ENCODE measurements around the gene RSL24D1. TPM values are rescaled to one million over a fixed set of nuclear protein-coding genes. Genes with fewer than 3 reads are reported as not detected.

The RSL24D1 gene
- total RNA-seq, 1 experiment from 2014 or later: 111 TPM

- Histone ChIP-seq H4K5ac (ENCODE audit: insufficient read length, low read depth, low read length) (no peak overlapping the region), H2BK12ac (ENCODE audit: insufficient read length, low read depth, low read length) (no peak overlapping the region), H3K4me2 (ENCODE audit: insufficient read depth, insufficient read length, low read length) (no peak overlapping the region), H3K9ac (ENCODE audit: extremely low read depth, insufficient read length, low read length) (no peak overlapping the region), H4K8ac (replicated peaks; ENCODE audit: insufficient read length, low read depth, low read length) (no peak overlapping the region), H3K4ac (ENCODE audit: low read depth, low read length) (no peak overlapping the region), H3K27me3 (ENCODE audit: insufficient read depth, low read length) (no peaks in the 10 kb centered on the region), H3K56ac (ENCODE audit: insufficient read length, low read depth, low read length) (no peak overlapping the region), H2BK5ac (ENCODE audit: insufficient read length, low read length) (no peak overlapping the region), H3K79me1 (ENCODE audit: insufficient read depth, low read depth, low read length, poor library complexity, severe bottlenecking) (no peaks in the 10 kb centered on the region), H3K23me2 (ENCODE audit: insufficient read length, low read depth, low read length, poor library complexity, severe bottlenecking) (no peaks in the 10 kb centered on the region), H3K18ac (ENCODE audit: insufficient read length, low read depth, low read length) (no peak overlapping the region), H3K23ac (ENCODE audit: insufficient read length, low read depth, low read length) (no peak overlapping the region), H2AK5ac (ENCODE audit: insufficient read length, low read length) (no peak overlapping the region), H2BK15ac (ENCODE audit: low read depth, low read length) (no peak overlapping the region), H3T11ph (ENCODE audit: low read length) (no peak overlapping the region), H3K9me3 (ENCODE audit: control insufficient read depth, low read depth, low read length) (no peaks in the 10 kb centered on the region), H3K4me1 (ENCODE audit: insufficient read depth, low read length) (no peaks in the 10 kb centered on the region), H3K14ac (ENCODE audit: insufficient read depth, low read length) (no peak overlapping the region), H3K27ac (ENCODE audit: insufficient read length, low read depth, low read length) (no peak overlapping the region), H2BK20ac (ENCODE audit: low read depth, low read length, poor library complexity, severe bottlenecking) (no peak overlapping the region), H2BK120ac (ENCODE audit: low read depth, low read length, poor library complexity, severe bottlenecking) (no peak overlapping the region), H4K20me1 (ENCODE audit: control insufficient read depth, insufficient read depth, insufficient read length) (no peaks in the 10 kb centered on the region), H4K91ac (ENCODE audit: insufficient read length, low read depth, low read length) (no peak overlapping the region), H3K79me2 (ENCODE audit: insufficient read depth, low read length) (no peaks in the 10 kb centered on the region), H2AFZ (ENCODE audit: low read length) (no peak overlapping the region)
- Mint-ChIP-seq H3K27me3 (ENCODE audit: low read depth) (no peaks in the 10 kb centered on the region), H3K27ac (peak overlapping the region in 1 of 3 experiments; percentile 25; a peak in 2 of 7 replicates), H3K36me3 (ENCODE audit: insufficient read depth in 1 of 3, low read depth in 3 of 3) (peaks cover 15 to 44% (median 39%) of the 10 kb centered on the region in 3 experiments; a peak in 6 of 7 replicates), H3K4me1 (no peaks in the 10 kb centered on the region), H3K9me3 (no peaks in the 10 kb centered on the region), H3K4me3 (no peak overlapping the region)
- no peak for DNase-seq
- TF ChIP-seq CTCF (conservative IDR thresholded peaks at IDR 0.05): no peak
Observed at GRCh38 chr15:55179141-55179540, 17.6 kb downstream of the RSL24D1 start.

All from H9 (cell line).